ENCODE data around the gene PTPRB.

GRCh38 chr12:70671698-70672097 is 34.5 kb upstream of the PTPRB start:
- no peak for TF ChIP-seq CTCF (IDR thresholded peaks at IDR 0.05)
- TF ChIP-seq POLR2AphosphoS5 (IDR thresholded peaks at IDR 0.05), result no peak
- no peak for TF ChIP-seq POLR2A (IDR thresholded peaks at IDR 0.05)
